IMR-90 (cell line): ENCODE results near the gene LDHAL6B. TPM values are rescaled to one million over a fixed set of nuclear protein-coding genes. Genes with fewer than 3 reads are reported as not detected.
A peak's percentile ranks its signal among the peaks of the same experiment; 100 is the strongest.

ENCODE experiments used
- ATAC-seq: fragments of 200-7000 bp; cut with Tn5 transposase; 2 replicates; pipeline ENCODE4 v1.9.1; 2020; ENCODE audit warnings: low read depth, mild to moderate bottlenecking, moderate library complexity
- BruUV-seq: library from RNA; stranded (reverse); fragments of 400-500 nt; replicated peaks from 2 replicates; lab custom pipeline; 2021; lab: Mats Ljungman, UMichigan
- CTCF ChIA-PET: fragments of 300-600 bp; formaldehyde crosslinking; extraction: SDS; loops from one replicate; lab custom pipeline; 2021; ENCODE audit warnings: antibody characterized with exemption; lab: Yijun Ruan, JAX
- POLR2A ChIA-PET: fragments of 300-600 bp; sonication (Branson Sonifier 250); formaldehyde crosslinking; loops from one replicate; lab custom pipeline; 2022; ENCODE audit warnings: antibody characterized with exemption; ENCODE audit not compliant: unreplicated experiment; lab: Charles Lee
- DNase-seq: peaks from one replicate; pipeline ENCODE4 v3.0.0; 2013
- H2AFZ ChIP-seq: replicated peaks from 2 replicates; pipeline ENCODE3; 2013; ENCODE audit warnings: low read length, mild to moderate bottlenecking; ENCODE audit not compliant: poor library complexity
- H2AK5ac ChIP-seq: 2 replicates; pipeline ENCODE4 v1.6.1; 2013; ENCODE audit warnings: low read depth, low read length, inconsistent platforms
- H2AK9ac ChIP-seq: replicated peaks from 2 replicates; pipeline ENCODE3; 2013; ENCODE audit warnings: mild to moderate bottlenecking, low read depth, low read length, moderate library complexity; ENCODE audit not compliant: poor library complexity
- H2BK120ac ChIP-seq: 2 replicates; pipeline ENCODE4 v1.6.1; 2013; ENCODE audit warnings: low read depth, low read length, inconsistent platforms
- H2BK15ac ChIP-seq: 3 replicates; pipeline ENCODE4 v1.6.1; 2013; ENCODE audit warnings: low read depth, low read length, inconsistent platforms
- H2BK20ac ChIP-seq: 2 replicates; pipeline ENCODE4 v1.6.1; 2013; ENCODE audit warnings: low read depth, mild to moderate bottlenecking, inconsistent platforms, low read length, moderate library complexity
- H2BK5ac ChIP-seq: 2 replicates; pipeline ENCODE4 v1.6.1; 2013; ENCODE audit warnings: mild to moderate bottlenecking, low read depth, low read length, inconsistent platforms; ENCODE audit not compliant: poor library complexity, severe bottlenecking
- H3K14ac ChIP-seq: replicated peaks from 2 replicates; pipeline ENCODE4 v1.6.1; 2013; ENCODE audit warnings: low read depth, low read length, inconsistent platforms
- H3K18ac ChIP-seq: 2 replicates; pipeline ENCODE4 v1.6.1; 2013; ENCODE audit warnings: low read depth, low read length, control low read depth
- H3K23ac ChIP-seq: 2 replicates; pipeline ENCODE4 v1.6.1; 2013; ENCODE audit warnings: low read depth, low read length, inconsistent platforms
- H3K27ac ChIP-seq: 2 replicates; pipeline ENCODE4 v1.5.1; 2013; ENCODE audit warnings: mild to moderate bottlenecking, control low read depth, low read length; ENCODE audit not compliant: insufficient read depth
- H3K27me3 ChIP-seq: 2 replicates; pipeline ENCODE4 v1.6.1; 2013; ENCODE audit warnings: low read length; ENCODE audit not compliant: control insufficient read depth, insufficient read depth
- H3K36me3 ChIP-seq: 2 replicates; pipeline ENCODE4 v1.6.1; 2013; ENCODE audit warnings: low read length, mixed read lengths; ENCODE audit not compliant: control insufficient read depth, insufficient read depth
- H3K4ac ChIP-seq: 2 replicates; pipeline ENCODE4 v1.6.1; 2013; ENCODE audit warnings: low read depth, low read length, inconsistent platforms
- H3K4me1 ChIP-seq: 2 replicates; pipeline ENCODE4 v1.6.1; 2013; ENCODE audit warnings: low read length, mixed read lengths; ENCODE audit not compliant: control insufficient read depth, insufficient read depth
- H3K4me2 ChIP-seq: 2 replicates; pipeline ENCODE4 v1.6.1; 2013; ENCODE audit warnings: low read depth, mild to moderate bottlenecking, control low read depth, low read length, moderate library complexity
- H3K4me3 ChIP-seq: 2 replicates; pipeline ENCODE4 v1.5.1; 2013; ENCODE audit warnings: low read depth, mild to moderate bottlenecking, control low read depth, low read length, moderate library complexity; ENCODE audit not compliant: insufficient read depth
- H3K56ac ChIP-seq: 2 replicates; pipeline ENCODE4 v1.6.1; 2013; ENCODE audit warnings: low read length, inconsistent platforms; ENCODE audit not compliant: insufficient read depth; ENCODE audit errors: extremely low read depth
- H3K79me1 ChIP-seq, 2 experiments: 2 replicates each; pipeline ENCODE4 v1.6.1; 2013; ENCODE audit warnings: low read length in 2 of 2, inconsistent platforms in 1 of 2, low read depth in 1 of 2
- H3K9ac ChIP-seq: 2 replicates; pipeline ENCODE4 v1.6.1; 2013; ENCODE audit warnings: low read depth, low read length, control low read depth
- H3K9me1 ChIP-seq: 2 replicates; pipeline ENCODE4 v1.6.1; 2013; ENCODE audit warnings: low read length, inconsistent platforms; ENCODE audit not compliant: insufficient read depth
- H3K9me3 ChIP-seq: 2 replicates; pipeline ENCODE4 v1.6.1; 2013; ENCODE audit warnings: low read length; ENCODE audit not compliant: control insufficient read depth, insufficient read depth
- H4K20me1 ChIP-seq: 2 replicates; pipeline ENCODE4 v1.6.1; 2013; ENCODE audit warnings: low read length, inconsistent platforms; ENCODE audit not compliant: insufficient read depth
- H4K5ac ChIP-seq: 2 replicates; pipeline ENCODE4 v1.6.1; 2013; ENCODE audit warnings: mild to moderate bottlenecking, low read depth, low read length, control low read depth
- H4K8ac ChIP-seq, 2 experiments: 2 replicates each; pipeline ENCODE4 v1.6.1; 2013; ENCODE audit warnings: low read depth in 2 of 2, low read length in 2 of 2, control low read depth in 1 of 2, inconsistent platforms in 1 of 2
- H4K91ac ChIP-seq: 2 replicates; pipeline ENCODE4 v1.6.1; 2013; ENCODE audit warnings: low read depth, low read length, inconsistent platforms; ENCODE audit not compliant: insufficient read depth
- BHLHE40 ChIP-seq: fragments of 150-350 bp; IDR thresholded peaks from 2 replicates; pipeline ENCODE4 v1.6.1; 2016; ENCODE audit warnings: mild to moderate bottlenecking, low read depth, low read length
- CEBPB ChIP-seq: IDR thresholded peaks from 2 replicates; pipeline ENCODE4 v1.6.1; 2012; ENCODE audit warnings: low read depth, low read length, improper control_type of control experiment
- CHD1 ChIP-seq: IDR thresholded peaks from 2 replicates; pipeline ENCODE4 v1.6.1; 2012; ENCODE audit warnings: low read depth, low read length, improper control_type of control experiment
- MAFK ChIP-seq: IDR thresholded peaks from 2 replicates; pipeline ENCODE4 v1.6.1; 2012; ENCODE audit warnings: low read depth, low read length, improper control_type of control experiment
- POLR2A ChIP-seq: IDR thresholded peaks from 2 replicates; pipeline ENCODE4 v1.6.1; 2012; ENCODE audit warnings: mild to moderate bottlenecking, low read depth, low read length
- RAD21 ChIP-seq: IDR thresholded peaks from 2 replicates; pipeline ENCODE4 v1.6.1; 2012; ENCODE audit warnings: low read length, improper control_type of control experiment
- RCOR1 ChIP-seq: IDR thresholded peaks from 2 replicates; pipeline ENCODE4 v1.6.1; 2012; ENCODE audit warnings: mild to moderate bottlenecking, low read length, improper control_type of control experiment; ENCODE audit not compliant: insufficient replicate concordance
- SMC3 ChIP-seq: fragments of 150-350 bp; IDR thresholded peaks from 2 replicates; pipeline ENCODE4 v1.6.1; 2016; ENCODE audit warnings: low read depth, mild to moderate bottlenecking, antibody characterized with exemption, low read length, moderate library complexity
- WGBS, 2 experiments: methylation state at CpG; one replicate each; pipeline versions ENCODE4 v1.1.5 to v1.1.7; 2013; ENCODE audit warnings: missing lambda C conversion rate in 2 of 2; ENCODE audit not compliant: insufficient read length in 1 of 2; ENCODE audit errors: extremely low coverage in 2 of 2; 5-methylcytosine and 5-hydroxymethylcytosine counted together
- dilution Hi-C: fragments of 300-500 bp; cut with HindIII; formaldehyde crosslinking; loops from one replicate; pipeline ENCODE4 v1.14.3; 2018; ENCODE audit warnings: low sequenced_read_pairs; ENCODE audit not compliant: unreplicated experiment
- in situ Hi-C: fragments of 300-500 bp; cut with MboI; formaldehyde crosslinking; loops from 3 replicates; pipeline ENCODE4 v1.14.3; 2019; ENCODE audit warnings: low sequenced_read_pairs, inconsistent platforms, mixed read lengths
- intact Hi-C: fragments of 100-400 bp; cut with micrococcal nuclease; formaldehyde crosslinking; loops from 2 replicates; pipeline ENCODE4 v1.10.0; 2022
- polyA plus RNA-seq, 3 experiments: library from polyadenylated mRNA; depleted of rRNA; stranded (reverse); fragments of >200 nt; gene quantifications; 2 replicates each; pipeline ENCODE4 v1.2.3, GENCODE V29; 2012; ENCODE audit warnings: low replicate concordance in 1 of 3
- total RNA-seq: library from RNA; depleted of rRNA; stranded (reverse); fragments of >200 nt; gene quantifications from 2 replicates; pipeline ENCODE4 v1.2.3, GENCODE V29; 2012
- TF ChIP-seq, protein P1 (sequence below): fragments of 150-350 bp; IDR thresholded peaks from 2 replicates; pipeline ENCODE4 v1.6.1; 2017; ENCODE audit warnings: mild to moderate bottlenecking, antibody characterized with exemption, low read length, low read depth

The LDHAL6B gene
- total and polyA plus RNA-seq, 2 of the 4 experiments (the other 2 are of a cell fraction) = not detected

DNA sequence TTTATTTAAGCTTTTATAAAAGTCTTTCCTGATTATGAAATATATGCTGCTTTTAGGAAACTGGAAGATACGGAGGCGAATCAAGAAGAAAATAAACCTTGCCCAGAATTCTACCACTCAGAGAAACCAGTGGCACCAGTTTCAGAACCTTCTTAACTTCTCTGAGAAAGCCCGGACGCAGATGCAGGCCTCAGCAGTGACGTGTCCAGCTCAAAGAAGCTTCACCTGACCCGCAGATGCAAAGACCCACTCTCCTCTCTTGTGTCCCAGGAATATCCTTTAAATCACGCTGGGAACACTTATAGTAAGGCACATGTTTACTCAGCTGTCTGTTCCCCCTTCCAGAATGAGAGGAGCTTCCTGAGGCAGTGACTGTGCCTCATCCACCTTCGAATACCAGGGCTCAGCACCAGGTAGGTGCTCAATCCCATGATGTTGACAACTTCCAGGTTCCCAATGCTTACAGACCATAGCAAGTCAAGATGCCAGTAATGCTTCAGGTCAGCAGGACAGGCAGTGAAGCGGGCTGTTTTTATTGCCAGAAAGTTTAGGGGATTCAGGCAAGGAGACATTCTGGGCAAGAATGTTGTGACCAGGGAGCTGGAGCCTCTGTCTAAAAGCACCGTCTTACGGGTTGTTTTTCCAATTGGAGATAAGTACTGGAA lies 39.9 kb upstream of the LDHAL6B start:
- DNase-seq (no peak), ATAC-seq (no peak)
- peak overlapping the region; percentile 80 for H2BK120ac ChIP-seq
- intact Hi-C loops = loop anchor here (5.0 kb wide), 1 partner anchor 134 kb away; no protein-coding TSS in a partner anchor
- peak overlapping the region; percentile 94 for H2AK5ac ChIP-seq
- H3K4ac ChIP-seq = peak overlapping the region; percentile 84
- H3K56ac ChIP-seq = no peak overlapping the region
- CTCF ChIA-PET = interaction anchor here (0.6 to 0.9 kb wide), 2 partner anchors 80 to 86 kb away, joined by 3 to 4 read pairs; no protein-coding TSS in a partner anchor
- no peaks in the 10 kb centered on the region for H3K27me3 ChIP-seq
- H3K23ac ChIP-seq = peak overlapping the region; percentile 73; the same call in 1 of the 2 replicates
- H4K91ac ChIP-seq = peak overlapping the region; percentile 53
- H3K79me1 ChIP-seq = peaks cover 7 to 29% of the 10 kb centered on the region in 2 experiments; a peak in 3 of 4 replicates
- dilution Hi-C loops = no loop called here
- H3K4me1 ChIP-seq = peaks cover 27% of the 10 kb centered on the region
- H3K9me3 ChIP-seq = no peaks in the 10 kb centered on the region
- peak overlapping the region; percentile 83 for H3K14ac ChIP-seq
- peak overlapping the region; percentile 62; the same call in 2 of the 3 replicates for H2BK15ac ChIP-seq
- H3K27ac ChIP-seq = peak overlapping the region; percentile 21; the same call in 1 of the 2 replicates
- H3K36me3 ChIP-seq = peaks cover 18% of the 10 kb centered on the region
- 100% methylated on average over 2 of the region's 11 CpGs; no CpG with 5 or more reads in 1 of the 2 experiments for WGBS, 2 experiments
- peaks cover 16% of the 10 kb centered on the region for H3K9me1 ChIP-seq
- peak overlapping the region in 1 of 2 experiments; percentile 71; a peak in 3 of 4 replicates for H4K8ac ChIP-seq
- peak overlapping the region; percentile 81 for H3K18ac ChIP-seq
- no peak overlapping the region for H3K4me2 ChIP-seq
- H2BK20ac ChIP-seq = peak overlapping the region; percentile 82
- H4K5ac ChIP-seq = peak overlapping the region; percentile 87
- TF ChIP-seq BHLHE40 (no peak), MAFK (no peak), POLR2A (no peak), CHD1 (no peak), CEBPB (no peak), RAD21 (no peak), RCOR1 (no peak), SMC3 (no peak)
- TF ChIP-seq, protein P1, sequence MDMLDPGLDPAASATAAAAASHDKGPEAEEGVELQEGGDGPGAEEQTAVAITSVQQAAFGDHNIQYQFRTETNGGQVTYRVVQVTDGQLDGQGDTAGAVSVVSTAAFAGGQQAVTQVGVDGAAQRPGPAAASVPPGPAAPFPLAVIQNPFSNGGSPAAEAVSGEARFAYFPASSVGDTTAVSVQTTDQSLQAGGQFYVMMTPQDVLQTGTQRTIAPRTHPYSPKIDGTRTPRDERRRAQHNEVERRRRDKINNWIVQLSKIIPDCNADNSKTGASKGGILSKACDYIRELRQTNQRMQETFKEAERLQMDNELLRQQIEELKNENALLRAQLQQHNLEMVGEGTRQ = no peak
- peak overlapping the region; percentile 59 for H2BK5ac ChIP-seq
- no peak overlapping the region for H2AFZ ChIP-seq
- H3K4me3 ChIP-seq = no peak overlapping the region
- H3K9ac ChIP-seq = no peak overlapping the region
- BruUV-seq = no TSS peak
- POLR2A ChIA-PET = no interaction called here
- H4K20me1 ChIP-seq = no peaks in the 10 kb centered on the region
- peak overlapping the region; percentile 12 for H2AK9ac ChIP-seq
- in situ Hi-C loops = no loop called here
